ENCODE results near the gene PRR12. TPM values are rescaled to one million over a fixed set of nuclear protein-coding genes. Genes with fewer than 3 reads are reported as not detected.

The PRR12 gene
- total RNA-seq, 1 experiment from 2014 or later, result 40.4 TPM

- Histone ChIP-seq H3K36me3 (ENCODE audit: low read depth) (peaks cover 21% of the 10 kb centered on the region; the same call in 1 of the 2 replicates), H3K4me2 (no peak overlapping the region), H3K4me3 (no peak overlapping the region), H3K9me3 (ENCODE audit: insufficient read depth, low read depth) (no peaks in the 10 kb centered on the region), H3K27ac (no peak overlapping the region), H4K20me1 (ENCODE audit: insufficient read depth) (peaks cover 52% of the 10 kb centered on the region), H3K4me1 (replicated peaks; ENCODE audit: insufficient read depth) (no peaks in the 10 kb centered on the region), H3K27me3 (ENCODE audit: insufficient read depth, low read depth) (no peaks in the 10 kb centered on the region), H3F3A (ENCODE audit: insufficient read depth, low read depth) (peaks cover 30% of the 10 kb centered on the region; the same call in 1 of the 2 replicates), H2AFZ (no peak overlapping the region), H3K79me2 (ENCODE audit: low read depth) (peaks cover 32% of the 10 kb centered on the region; the same call in 1 of the 2 replicates), H3K9me2 (ENCODE audit: insufficient read depth) (no peaks in the 10 kb centered on the region)
- no peak for DNase-seq
- no TSS peak for BruUV-seq (replicated peaks)
- CTCF ChIA-PET, result no interaction called here
- TF ChIP-seq CTCF (conservative IDR thresholded peaks at IDR 0.05) (no peak), EZH2 (IDR thresholded peaks at IDR 0.05; ENCODE audit: low read depth) (no peak)
- intact Hi-C loops (cut with micrococcal nuclease; ENCODE audit: unreplicated experiment), result no loop called here
- POLR2A ChIA-PET (ENCODE audit: unreplicated experiment), result no interaction called here
These were observed 60.2 kb downstream of the PRR12 start for GRCh38 chr19:49651029-49651819.

DNA sequence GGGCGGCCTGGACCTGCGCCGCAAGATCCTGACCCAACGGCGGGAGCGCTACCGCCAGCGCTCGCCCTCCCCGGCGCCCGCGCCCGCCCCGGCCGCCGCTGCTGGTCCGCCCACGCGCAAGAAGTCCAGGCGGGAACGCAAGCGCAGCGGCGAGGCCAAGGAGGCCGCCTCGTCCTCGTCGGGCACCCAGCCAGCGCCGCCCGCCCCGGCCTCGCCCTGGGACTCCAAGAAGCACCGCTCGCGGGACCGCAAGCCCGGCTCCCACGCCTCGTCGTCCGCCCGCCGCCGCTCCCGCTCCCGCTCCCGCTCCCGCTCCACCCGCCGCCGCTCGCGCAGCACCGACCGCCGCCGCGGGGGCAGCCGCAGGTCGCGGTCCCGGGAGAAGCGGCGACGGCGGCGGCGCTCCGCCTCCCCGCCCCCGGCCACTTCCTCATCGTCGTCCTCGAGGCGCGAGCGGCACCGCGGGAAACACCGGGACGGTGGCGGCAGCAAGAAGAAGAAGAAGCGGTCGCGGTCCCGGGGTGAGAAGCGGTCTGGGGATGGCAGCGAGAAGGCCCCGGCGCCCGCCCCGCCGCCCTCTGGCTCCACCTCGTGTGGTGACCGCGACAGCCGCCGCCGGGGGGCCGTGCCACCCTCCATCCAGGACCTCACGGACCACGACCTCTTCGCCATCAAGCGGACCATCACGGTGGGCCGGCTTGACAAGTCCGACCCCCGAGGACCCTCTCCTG lies 61.0 kb downstream of the PRR12 start:
- no peak overlapping the region for H3K27ac ChIP-seq
- intact Hi-C loops (cut with micrococcal nuclease; ENCODE audit: unreplicated experiment), result no loop called here
- H3K4me1 ChIP-seq (replicated peaks; ENCODE audit: insufficient read depth), result no peaks in the 10 kb centered on the region
- ChIA-PET CTCF (no interaction called here), POLR2A (ENCODE audit: unreplicated experiment) (no interaction called here)
- peaks cover 49% of the 10 kb centered on the region for H4K20me1 ChIP-seq (ENCODE audit: insufficient read depth)
- H2AFZ ChIP-seq, result no peak overlapping the region
- peaks cover 28% of the 10 kb centered on the region; the same call in 1 of the 2 replicates for H3F3A ChIP-seq (ENCODE audit: insufficient read depth, low read depth)
- BruUV-seq (replicated peaks), result no TSS peak
- H3K4me3 ChIP-seq, result no peak overlapping the region
- peaks cover 27% of the 10 kb centered on the region; the same call in 1 of the 2 replicates for H3K79me2 ChIP-seq (ENCODE audit: low read depth)
- H3K9me3 ChIP-seq (ENCODE audit: insufficient read depth, low read depth), result no peaks in the 10 kb centered on the region
- no peak for DNase-seq
- peaks cover 21% of the 10 kb centered on the region; the same call in 1 of the 2 replicates for H3K36me3 ChIP-seq (ENCODE audit: low read depth)
- no peaks in the 10 kb centered on the region for H3K27me3 ChIP-seq (ENCODE audit: insufficient read depth, low read depth)
- no peak overlapping the region for H3K4me2 ChIP-seq
- TF ChIP-seq CTCF (conservative IDR thresholded peaks at IDR 0.05) (no peak), EZH2 (IDR thresholded peaks at IDR 0.05; ENCODE audit: low read depth) (no peak)
- no peaks in the 10 kb centered on the region for H3K9me2 ChIP-seq (ENCODE audit: insufficient read depth)

DNA sequence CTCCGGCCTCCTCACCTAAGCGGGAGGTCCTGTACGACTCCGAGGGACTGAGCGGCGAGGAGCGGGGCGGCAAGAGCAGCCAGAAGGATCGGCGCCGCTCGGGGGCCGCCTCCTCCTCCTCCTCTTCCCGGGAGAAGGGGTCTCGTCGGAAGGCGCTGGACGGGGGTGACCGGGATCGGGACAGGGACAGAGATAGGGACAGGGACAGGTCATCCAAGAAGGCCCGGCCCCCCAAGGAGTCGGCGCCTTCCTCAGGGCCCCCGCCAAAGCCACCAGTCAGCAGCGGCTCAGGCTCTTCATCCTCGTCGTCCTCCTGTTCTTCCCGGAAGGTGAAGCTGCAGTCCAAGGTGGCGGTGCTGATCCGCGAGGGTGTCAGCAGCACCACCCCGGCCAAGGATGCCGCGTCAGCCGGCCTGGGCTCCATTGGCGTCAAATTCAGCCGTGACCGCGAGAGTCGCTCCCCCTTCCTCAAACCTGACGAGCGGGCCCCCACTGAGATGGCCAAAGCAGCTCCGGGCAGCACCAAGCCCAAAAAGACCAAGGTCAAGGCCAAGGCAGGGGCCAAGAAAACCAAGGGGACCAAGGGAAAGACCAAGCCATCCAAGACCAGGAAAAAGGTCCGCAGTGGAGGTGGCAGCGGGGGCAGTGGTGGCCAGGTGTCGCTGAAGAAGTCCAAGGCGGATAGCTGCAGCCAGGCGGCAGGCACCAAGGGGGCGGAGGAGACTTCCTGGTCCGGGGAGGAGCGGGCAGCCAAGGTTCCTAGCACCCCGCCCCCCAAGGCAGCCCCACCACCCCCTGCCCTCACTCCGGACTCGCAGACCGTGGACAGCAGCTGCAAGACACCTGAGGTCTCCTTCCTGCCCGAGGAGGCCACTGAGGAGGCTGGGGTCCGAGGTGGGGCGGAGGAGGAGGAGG lies 61.8 kb downstream of the PRR12 start:
- Histone ChIP-seq H2AFZ (no peak overlapping the region), H3K9me2 (ENCODE audit: insufficient read depth) (no peaks in the 10 kb centered on the region), H3K79me2 (ENCODE audit: low read depth) (peaks cover 18% of the 10 kb centered on the region; the same call in 1 of the 2 replicates), H3K4me3 (no peak overlapping the region), H3K4me1 (replicated peaks; ENCODE audit: insufficient read depth) (no peaks in the 10 kb centered on the region), H3K27me3 (ENCODE audit: insufficient read depth, low read depth) (no peaks in the 10 kb centered on the region), H4K20me1 (ENCODE audit: insufficient read depth) (peaks cover 43% of the 10 kb centered on the region), H3K4me2 (no peak overlapping the region), H3K9me3 (ENCODE audit: insufficient read depth, low read depth) (no peaks in the 10 kb centered on the region), H3F3A (ENCODE audit: insufficient read depth, low read depth) (peaks cover 22% of the 10 kb centered on the region; the same call in 1 of the 2 replicates), H3K36me3 (ENCODE audit: low read depth) (peaks cover 21% of the 10 kb centered on the region; the same call in 1 of the 2 replicates), H3K27ac (no peak overlapping the region)
- ChIA-PET POLR2A (ENCODE audit: unreplicated experiment) (no interaction called here), CTCF (no interaction called here)
- no peak for DNase-seq
- TF ChIP-seq EZH2 (IDR thresholded peaks at IDR 0.05; ENCODE audit: low read depth), result no peak
- no peak for TF ChIP-seq CTCF (conservative IDR thresholded peaks at IDR 0.05)
- intact Hi-C loops (cut with micrococcal nuclease; ENCODE audit: unreplicated experiment), result no loop called here
- no TSS peak for BruUV-seq (replicated peaks)

Data from PC-9 (cell line).